GM12874 (cell line): ENCODE data around the gene TARS3.

Source experiments
- TF ChIP-seq, protein P1 (sequence below): IDR thresholded peaks from 2 replicates; pipeline ENCODE4 v1.5.1; 2011; ENCODE audit warnings: low read depth, mild to moderate bottlenecking, control low read depth, low read length, moderate library complexity; ENCODE audit not compliant: insufficient read depth

The TARS3 gene

DNA sequence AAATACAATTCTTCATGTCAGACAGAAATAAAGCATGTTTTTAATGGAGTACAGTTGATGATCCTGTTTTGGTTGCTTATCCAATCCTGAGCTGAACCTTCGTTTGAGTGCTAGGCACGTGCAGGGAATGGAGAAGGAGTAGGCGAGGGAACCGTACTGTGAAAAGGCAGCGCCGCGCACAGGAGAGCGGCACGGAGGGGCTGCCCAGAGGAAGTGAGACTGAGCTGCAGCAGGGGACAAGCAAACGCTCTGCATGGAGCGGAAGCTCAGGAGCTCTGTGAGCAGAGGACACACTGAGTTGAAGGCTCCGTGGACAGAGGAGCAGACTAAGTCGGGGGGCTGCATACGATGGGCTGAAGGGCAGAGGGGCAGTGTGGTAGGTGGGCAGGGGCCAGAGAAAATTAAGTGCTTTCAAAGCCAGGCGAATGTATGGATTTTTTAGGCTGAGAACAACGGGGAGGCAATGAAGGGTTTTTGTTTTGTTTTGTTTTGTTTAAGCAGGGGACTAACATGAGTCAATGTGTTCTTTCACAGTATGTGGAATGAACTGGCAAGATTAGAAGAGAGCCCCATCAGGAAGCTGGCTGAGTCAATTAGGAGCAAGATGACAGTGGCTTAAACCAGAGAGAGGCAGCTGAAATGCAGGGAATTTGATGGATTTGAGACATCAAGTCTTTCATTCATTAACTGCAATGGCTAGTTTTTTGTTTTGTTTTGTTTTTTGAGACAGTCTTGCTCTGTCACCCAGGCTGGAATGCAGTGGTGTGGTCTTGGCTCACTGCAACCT, 48.3 kb downstream of the TARS3 start:
- TF ChIP-seq, protein P1, sequence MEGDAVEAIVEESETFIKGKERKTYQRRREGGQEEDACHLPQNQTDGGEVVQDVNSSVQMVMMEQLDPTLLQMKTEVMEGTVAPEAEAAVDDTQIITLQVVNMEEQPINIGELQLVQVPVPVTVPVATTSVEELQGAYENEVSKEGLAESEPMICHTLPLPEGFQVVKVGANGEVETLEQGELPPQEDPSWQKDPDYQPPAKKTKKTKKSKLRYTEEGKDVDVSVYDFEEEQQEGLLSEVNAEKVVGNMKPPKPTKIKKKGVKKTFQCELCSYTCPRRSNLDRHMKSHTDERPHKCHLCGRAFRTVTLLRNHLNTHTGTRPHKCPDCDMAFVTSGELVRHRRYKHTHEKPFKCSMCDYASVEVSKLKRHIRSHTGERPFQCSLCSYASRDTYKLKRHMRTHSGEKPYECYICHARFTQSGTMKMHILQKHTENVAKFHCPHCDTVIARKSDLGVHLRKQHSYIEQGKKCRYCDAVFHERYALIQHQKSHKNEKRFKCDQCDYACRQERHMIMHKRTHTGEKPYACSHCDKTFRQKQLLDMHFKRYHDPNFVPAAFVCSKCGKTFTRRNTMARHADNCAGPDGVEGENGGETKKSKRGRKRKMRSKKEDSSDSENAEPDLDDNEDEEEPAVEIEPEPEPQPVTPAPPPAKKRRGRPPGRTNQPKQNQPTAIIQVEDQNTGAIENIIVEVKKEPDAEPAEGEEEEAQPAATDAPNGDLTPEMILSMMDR: no peak

- TF ChIP-seq, protein P1: no peak
Observed at GRCh38 chr15:101675015-101675414, 49.3 kb downstream of the TARS3 start.

- TF ChIP-seq, protein P1: no peak
Observed at GRCh38 chr15:101672298-101672697, 52.0 kb downstream of the TARS3 start.

DNA sequence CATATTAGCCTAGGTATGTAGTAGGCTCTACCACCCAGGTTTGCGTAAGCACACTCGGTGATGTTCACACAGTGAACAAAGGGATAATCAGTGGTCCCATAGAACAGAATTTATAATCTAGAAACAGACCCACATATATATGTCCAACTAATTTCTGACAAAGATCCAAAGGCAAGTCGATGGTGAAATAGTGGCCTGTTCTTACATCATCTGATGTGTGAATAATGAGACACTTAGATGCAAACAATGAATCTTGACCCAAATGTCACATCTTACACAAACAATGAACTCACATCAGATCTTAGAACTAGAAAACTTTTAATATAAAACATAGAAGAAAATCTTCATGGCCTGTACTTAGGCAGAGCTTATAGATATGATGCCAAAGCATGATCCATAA, 54.5 kb downstream of the TARS3 start:
- TF ChIP-seq, protein P1: no peak

- TF ChIP-seq, protein P1: no peak
Observed at GRCh38 chr15:101667881-101668280, 56.4 kb downstream of the TARS3 start.

DNA sequence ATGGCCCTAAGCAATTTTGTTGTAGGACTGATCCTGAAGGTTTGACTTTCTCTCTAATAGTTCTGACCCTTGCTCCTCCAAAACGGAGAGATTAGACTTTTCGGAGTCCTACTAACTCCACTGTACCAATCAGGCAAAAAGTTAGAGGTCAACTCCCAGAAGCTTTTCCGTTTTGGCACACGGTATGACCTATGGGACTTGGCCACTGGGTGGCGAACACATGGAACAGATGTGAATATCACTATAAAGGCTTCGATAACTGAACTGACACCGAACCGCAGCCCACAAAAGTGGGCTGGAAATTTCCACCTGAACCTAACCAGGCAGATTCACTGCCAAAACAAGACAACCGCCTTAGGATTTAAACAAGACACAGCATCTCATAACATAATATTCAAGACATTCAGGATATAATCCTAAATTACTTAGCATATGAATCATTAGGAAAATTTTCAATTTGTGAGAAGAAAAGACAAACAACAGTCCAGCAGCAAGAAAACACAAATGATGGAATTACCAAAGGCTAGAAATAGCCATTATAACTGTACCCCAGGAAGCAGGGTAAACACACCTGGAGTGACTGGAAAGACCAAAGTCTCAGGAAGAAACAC, 59.9 kb downstream of the TARS3 start:
- TF ChIP-seq, protein P1: no peak

GRCh38 chr15:101662203-101662602, 62.1 kb downstream of the TARS3 start:
- TF ChIP-seq, protein P1: no peak
